ENCODE measurements around the gene ODAD3.
A peak's percentile ranks its signal among the peaks of the same experiment; 100 is the strongest.
"Not testable (repeated sequence)": the region's sequence is repeated elsewhere in the genome, so short reads cannot be mapped to it uniquely, and the experiment has no call there.

Gene ODAD3

GRCh38 chr19:11435057-11435832, at the start of gene ODAD3, which contains the start of gene PRKCSH:
ODAD3 (minus strand) TSS chr19:11435121; CDS start chr19:11435016, 105 bp downstream.
PRKCSH (plus strand) TSS chr19:11435635; CDS start chr19:11436118, 483 bp downstream.
- peak; percentile 99 for DNase-seq (ENCODE audit: low spot score)

DNA sequence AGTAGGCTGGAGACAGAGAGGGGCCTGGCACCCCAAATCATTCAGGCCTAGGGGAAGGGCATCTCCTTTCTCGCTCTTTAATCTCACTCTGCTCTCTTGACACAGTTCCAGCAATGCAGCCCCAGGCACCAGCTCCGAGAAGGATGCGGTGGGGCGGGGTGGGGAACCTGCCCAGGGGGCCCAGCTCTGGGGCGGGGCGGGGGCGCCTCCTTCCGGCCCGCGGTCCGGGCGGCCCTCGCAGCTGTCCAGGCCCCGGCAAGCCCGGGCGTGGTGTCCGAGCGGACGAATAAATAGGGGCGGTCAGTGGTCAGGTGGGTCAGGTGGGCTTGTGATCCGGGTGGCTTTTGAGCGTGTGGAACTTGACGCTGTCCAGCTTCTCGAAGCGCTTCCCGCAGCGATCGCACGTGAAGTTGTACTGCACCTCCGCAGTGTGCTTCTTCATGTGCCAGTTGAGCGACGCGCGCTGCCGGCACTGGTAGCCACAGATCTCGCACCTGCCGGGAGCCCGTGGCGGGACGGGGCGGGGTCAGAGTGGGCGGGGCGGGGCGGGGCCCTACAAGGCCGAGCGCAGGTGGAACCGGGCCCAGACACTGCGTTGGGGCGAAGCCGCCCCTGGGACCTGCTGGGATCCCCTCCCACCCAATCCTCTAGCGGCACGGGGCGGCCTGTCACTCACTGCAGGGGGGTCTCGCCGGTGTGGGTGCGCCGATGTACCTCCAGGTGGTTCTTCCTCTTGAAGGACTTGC, 48.6 kb upstream of the ODAD3 start:
- DNase-seq (ENCODE audit: low spot score), result no peak

DNA sequence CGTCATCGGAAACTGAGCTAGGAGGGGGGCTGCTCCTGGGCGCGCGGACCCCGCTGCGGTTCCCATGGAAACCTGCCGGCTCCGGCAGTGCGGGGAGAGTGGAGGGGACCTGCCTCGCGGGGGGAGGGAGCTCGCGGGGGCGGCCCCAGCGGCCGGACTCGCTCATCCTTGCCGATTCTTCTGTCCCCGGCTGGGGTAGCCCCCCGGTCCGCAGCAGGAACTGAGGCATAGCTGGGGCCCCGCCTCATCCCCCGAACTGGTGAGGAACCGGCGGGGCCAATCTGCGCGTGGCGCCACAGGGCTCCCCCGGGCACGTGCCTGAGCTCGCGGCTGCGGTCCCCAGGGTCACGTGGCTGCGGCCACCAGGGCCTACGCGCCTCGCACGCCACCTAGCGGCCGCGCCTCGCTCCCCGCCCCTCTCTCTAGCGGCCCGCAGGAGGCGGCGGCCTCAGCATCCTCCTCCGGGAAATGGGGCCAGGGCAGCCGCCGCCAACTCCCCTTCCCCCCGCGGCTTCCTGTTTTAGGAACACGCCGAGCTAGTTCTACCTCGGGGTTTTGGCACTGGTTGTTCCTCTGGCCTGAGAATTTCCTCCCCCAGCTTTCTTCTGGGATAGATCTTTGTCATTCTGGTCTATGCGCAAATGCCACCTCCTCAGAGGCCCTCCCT, 47.6 kb upstream of the ODAD3 start:
- DNase-seq (ENCODE audit: low spot score), result peak; percentile 82

GRCh38 chr19:11481534-11482383, 46.8 kb upstream of the ODAD3 start:
- peak; percentile 42 for DNase-seq (ENCODE audit: low spot score)

- DNase-seq (ENCODE audit: low spot score), result no peak
These were observed 46.0 kb upstream of the ODAD3 start, which contains the start of gene ELAVL3 for GRCh38 chr19:11480715-11481533. ELAVL3 (minus strand) TSS chr19:11481046; CDS start chr19:11480608, 438 bp downstream.

DNA sequence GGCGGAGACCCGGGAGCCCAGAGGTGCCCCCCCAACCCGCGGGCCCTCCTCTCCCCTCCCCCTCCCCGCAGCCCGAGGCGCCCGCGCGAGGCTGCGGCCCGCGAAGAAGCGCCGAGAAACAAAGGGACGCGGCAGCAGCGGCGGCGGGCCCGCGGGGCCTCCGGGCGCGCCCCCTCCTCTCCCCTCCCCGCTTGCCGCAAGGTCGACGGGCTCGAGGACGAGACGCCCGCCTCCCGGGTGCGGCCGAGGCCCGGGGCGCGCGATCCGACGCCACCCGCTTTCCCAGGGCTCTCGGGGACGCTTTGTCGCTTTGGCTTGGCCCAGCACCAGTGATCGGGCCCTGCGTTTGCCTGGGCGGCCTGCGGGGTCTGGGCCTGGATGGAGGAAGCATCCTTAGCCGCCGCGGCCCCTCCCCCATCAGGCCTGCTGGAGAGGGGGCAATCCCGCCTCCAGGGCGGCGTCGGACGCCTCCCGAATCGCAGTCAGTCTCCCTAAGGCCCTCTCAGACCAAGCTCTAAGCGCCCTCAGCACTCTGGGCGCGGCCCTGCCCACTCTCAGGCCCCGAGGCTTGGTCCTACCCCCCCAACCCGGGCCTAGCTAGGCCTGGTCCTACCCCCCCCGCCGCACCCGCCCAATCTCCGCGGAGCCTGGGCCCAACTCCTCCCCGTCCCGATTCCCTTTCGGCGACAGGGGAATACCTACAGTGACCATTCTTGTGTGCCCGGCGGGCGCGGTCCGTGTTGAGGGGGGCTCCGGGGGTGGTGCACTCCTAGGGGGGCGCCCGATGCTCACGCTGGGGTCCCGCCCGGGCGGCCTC, 45.2 kb upstream of the ODAD3 start:
- DNase-seq (ENCODE audit: low spot score), result no peak

- no peak for DNase-seq (ENCODE audit: low spot score)
These were observed 44.4 kb upstream of the ODAD3 start for GRCh38 chr19:11479090-11479897.

- no peak for DNase-seq (ENCODE audit: low spot score)
These were observed 43.5 kb upstream of the ODAD3 start for GRCh38 chr19:11478167-11479089.

- DNase-seq (ENCODE audit: low spot score), result no peak
These were observed 40.9 kb upstream of the ODAD3 start for GRCh38 chr19:11475861-11476260.

DNA sequence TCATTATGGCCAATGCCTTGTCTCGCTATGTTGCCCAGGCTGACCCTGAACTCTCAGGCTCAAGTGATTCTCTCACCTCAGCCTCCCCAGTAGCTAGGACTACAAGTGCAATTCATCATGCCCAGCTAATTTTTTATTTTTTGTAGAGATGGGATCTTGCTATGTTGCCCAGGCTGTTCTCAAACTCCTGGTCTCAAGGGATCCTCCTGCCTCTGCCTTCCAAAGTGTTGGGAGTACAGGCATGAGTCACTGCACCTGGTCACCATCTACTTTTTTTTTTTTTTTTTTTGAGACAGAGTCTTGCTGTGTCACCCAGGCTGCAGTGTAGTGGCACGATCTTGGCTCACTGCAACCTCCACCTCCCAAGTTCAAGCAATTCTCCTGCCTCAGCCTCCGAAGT, 40.4 kb upstream of the ODAD3 start:
- not testable (repeated sequence) for DNase-seq (ENCODE audit: low spot score)

GRCh38 chr19:11473725-11474124, 38.8 kb upstream of the ODAD3 start:
- DNase-seq (ENCODE audit: low spot score), result no peak

DNA sequence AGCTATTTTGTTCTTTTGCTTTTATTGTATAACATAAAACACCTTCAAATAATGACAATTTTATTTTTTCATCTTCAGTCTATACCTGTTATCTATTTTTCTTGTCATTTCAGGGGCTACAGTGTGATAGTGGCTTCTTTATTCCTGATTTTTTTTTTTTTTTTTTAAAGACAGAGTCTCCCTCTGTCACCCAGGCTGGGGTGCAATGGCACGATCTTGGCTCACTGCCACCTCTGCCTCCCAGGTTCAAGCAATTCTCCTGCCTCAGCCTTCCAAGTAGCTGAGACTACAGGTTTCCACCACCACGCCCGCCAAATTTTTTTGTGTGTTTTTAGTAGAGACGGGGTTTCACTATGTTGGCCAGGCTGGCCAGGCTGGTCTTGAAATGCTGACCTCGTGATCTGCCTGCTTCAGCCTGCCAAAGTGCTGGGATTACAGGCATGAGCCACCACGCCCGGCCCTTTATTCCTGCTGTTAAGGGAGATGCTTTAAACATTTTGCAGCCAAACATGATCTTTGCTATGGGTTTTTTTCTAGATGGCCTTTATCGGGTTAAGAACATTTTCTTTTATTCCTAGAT, 33.4 kb upstream of the ODAD3 start:
- DNase-seq (ENCODE audit: low spot score), result not testable (repeated sequence)

GRCh38 chr19:11465600-11465999, 30.7 kb upstream of the ODAD3 start:
- DNase-seq (ENCODE audit: low spot score), result no peak

GRCh38 chr19:11464333-11465265, 29.7 kb upstream of the ODAD3 start:
- DNase-seq (ENCODE audit: low spot score), result no peak

GRCh38 chr19:11463391-11463790, 28.5 kb upstream of the ODAD3 start:
- DNase-seq (ENCODE audit: low spot score), result no peak

DNA sequence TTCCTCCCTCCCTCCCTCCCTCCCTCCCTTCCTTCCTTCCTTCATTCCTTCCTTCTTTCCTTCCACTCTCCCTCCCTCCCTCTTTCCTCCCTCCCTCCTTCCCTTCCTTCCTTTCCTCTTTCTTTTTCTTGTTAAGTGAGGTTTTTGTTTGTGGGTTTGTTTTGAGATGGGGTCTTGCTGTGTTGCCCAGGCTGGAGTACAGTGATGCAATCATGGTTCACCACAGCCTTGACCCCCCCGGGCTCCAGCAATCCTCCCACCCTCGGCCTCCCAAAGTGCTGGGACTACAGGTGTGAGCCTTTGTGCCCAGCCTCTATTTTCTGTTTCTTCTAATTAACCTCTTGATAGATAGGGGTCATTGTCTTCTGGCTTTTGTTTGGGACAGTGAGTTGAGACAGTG, 26.5 kb upstream of the ODAD3 start:
- DNase-seq (ENCODE audit: low spot score), result no peak
